Measurements from ENCODE around the gene PTPRE.

Gene PTPRE

DNA sequence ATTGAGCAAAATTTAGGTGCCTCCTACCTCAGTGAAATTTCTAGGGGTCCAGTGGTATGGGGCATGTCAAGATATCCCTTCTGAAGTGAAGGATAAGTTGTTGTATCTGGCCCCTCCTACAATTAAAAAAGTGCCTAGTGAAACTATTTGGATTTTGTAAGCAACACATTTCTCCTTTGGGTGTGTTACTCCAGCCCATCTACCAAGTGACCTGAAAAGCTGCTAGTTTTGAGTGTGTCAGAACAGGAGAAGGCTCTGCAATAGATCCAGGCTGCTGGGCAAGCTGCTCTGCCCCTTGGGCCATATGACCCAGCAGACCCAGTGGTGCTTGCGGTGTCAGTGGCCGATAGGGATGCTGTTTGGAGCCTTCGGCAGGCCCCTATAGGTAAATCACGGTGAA is 46.0 kb downstream of the PTPRE start:
- DNase-seq (ENCODE audit: low spot score), result no peak

DNA sequence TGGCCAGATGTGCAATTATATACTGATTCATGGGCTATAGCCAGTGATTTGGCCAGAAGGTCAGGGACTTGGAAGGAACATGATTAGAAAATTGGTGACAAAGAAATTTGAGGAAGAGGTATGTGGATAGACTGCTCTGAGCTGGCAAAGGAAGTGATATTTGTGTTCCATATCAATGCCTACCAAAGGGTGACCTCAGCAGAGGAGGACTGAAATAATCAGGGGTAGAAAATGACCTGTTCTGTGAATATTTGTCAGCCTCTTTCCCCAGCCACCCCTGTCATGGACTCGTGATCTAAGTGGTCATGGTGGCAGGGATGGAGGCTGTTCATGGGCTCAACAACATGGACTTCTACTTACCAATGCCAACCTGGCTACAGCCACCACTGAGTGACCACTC is 47.0 kb downstream of the PTPRE start:
- no peak for DNase-seq (ENCODE audit: low spot score)

GRCh38 chr10:127959428-127959827 is 52.5 kb downstream of the PTPRE start:
- no peak for DNase-seq (ENCODE audit: low spot score)

GRCh38 chr10:127961071-127961470 is 54.2 kb downstream of the PTPRE start:
- DNase-seq (ENCODE audit: low spot score), result no peak

- no peak for DNase-seq (ENCODE audit: low spot score)
These were observed 55.3 kb downstream of the PTPRE start for GRCh38 chr10:127962205-127962604.

GRCh38 chr10:127963136-127963535 is 56.2 kb downstream of the PTPRE start:
- no peak for DNase-seq (ENCODE audit: low spot score)

GRCh38 chr10:127964621-127965020 is 57.7 kb downstream of the PTPRE start:
- DNase-seq (ENCODE audit: low spot score), result no peak

DNA sequence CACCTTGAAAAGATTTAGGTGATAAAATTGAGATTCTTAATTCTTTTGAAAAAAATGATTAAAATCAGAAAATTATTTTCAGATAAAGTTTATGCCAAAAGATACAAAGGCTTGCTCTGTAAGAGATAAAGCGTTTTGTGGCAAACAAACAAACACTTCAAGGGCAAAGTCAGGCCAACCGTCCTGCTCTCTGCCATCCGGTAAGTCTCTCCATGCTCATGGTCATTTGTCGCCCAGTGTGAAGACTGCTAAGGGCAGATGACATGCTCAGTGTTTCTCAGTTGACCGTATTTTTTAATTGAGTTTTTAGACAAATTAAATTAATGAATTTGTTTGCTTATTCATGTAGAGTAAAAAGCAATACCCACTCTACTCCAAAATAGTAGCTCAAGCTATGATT is 60.0 kb downstream of the PTPRE start:
- DNase-seq (ENCODE audit: low spot score), result no peak

- no peak for DNase-seq (ENCODE audit: low spot score)
These were observed 61.1 kb downstream of the PTPRE start for GRCh38 chr10:127968027-127968441.

- DNase-seq (ENCODE audit: low spot score), result no peak
These were observed 61.8 kb downstream of the PTPRE start for GRCh38 chr10:127968659-127969058.

DNA sequence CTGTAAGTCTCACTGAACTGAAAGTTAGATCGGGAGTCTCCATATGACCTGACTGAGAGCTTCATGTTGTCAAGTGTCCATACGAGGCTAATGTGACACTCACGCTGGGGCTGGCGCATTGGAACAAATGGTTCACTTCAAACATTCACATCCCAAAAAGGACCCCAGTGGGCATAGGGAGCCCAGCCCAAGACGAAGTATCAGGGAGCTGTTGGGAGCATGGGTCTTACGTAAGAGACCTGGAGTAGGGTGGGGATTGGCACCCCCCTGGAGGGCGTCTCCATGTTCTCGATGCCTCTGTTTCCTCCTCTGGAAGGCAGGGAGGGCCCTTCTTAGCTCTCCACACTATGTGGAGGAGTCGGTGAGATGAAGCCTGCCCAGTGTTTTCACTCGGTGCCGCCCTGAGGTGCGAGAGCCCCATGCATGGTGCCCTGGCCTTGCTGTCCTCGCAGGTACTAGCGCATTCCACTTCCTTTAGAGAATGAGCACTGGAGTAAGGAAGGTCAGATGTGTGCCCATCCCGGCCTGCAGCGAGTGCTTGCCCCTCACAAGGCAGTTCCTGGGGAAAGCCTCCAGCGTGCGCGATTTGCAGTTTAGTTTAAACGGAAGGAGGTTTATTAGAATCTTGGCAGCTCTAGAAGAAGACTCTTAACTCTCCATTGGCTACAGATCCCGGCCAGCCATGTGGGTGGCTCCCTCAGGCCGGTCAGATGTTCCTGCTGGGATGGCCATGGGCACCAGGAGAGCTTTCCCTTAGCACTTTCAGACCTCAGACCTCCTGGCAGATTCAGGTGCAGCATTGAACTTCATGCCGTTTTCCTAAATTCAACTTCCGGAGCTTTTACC is 64.4 kb downstream of the PTPRE start:
- no peak for DNase-seq (ENCODE audit: low spot score)

DNA sequence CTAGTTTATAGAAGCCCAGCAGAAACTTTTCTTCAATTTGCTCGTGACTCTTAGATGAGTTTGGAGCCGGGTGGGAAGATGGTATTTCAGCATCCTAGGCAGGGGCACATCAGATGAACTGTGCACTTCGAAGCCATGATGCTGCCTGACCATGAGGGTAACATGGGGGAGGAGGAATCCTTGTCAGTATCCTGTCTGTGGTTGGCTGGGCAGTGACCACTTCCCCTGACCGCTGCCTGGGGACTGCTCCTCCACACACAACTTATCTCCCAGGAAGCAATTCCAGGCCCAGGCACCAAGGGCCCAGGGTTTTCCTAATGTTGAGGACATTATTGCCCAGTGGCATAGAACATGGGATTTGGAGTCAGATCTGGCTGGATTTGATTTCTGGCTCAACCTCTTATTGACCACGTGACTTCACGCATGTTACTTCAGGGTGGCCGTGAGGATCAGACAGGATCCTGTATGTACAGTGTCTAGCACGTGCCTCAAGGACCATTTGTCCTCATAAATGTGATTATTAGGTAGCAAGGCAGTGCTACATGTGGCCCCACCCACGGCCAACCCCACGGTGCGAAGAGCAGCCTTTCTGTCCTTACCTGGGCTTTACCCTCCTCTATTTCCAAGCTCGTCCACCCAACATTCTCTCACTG is 65.2 kb downstream of the PTPRE start:
- no peak for DNase-seq (ENCODE audit: low spot score)

DNA sequence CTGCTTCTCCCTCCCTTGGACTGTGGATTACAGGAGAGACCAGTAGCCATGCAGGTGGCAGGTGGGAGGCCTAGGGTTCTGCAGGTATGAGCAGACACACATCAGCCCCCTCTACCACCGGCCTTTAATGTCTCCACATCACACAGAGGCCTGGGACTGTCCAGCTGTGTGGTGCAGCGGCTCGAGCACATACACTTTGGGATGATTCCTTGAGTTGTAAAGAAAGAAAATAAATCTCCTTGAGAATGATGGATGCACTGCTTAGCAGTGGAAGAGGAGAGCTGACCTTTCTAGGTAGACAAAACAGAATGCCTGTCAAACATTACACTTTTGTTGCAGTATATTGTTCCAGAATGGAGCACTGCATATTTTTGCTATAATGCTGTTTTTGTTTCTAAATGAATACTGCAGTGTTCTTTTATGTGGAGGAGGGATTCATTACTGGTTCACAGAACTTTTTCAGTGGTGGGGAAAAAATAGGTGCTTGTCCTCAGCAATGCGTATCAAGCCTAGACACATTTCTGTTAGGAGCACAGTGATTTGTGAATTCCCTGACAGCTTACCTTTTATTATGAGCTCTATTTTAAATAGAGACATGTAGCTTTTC is 66.0 kb downstream of the PTPRE start:
- no peak for DNase-seq (ENCODE audit: low spot score)

GRCh38 chr10:127973791-127974311 is 66.9 kb downstream of the PTPRE start:
- DNase-seq (ENCODE audit: low spot score), result no peak

GRCh38 chr10:127974911-127975310 is 68.0 kb downstream of the PTPRE start:
- no peak for DNase-seq (ENCODE audit: low spot score)

DNA sequence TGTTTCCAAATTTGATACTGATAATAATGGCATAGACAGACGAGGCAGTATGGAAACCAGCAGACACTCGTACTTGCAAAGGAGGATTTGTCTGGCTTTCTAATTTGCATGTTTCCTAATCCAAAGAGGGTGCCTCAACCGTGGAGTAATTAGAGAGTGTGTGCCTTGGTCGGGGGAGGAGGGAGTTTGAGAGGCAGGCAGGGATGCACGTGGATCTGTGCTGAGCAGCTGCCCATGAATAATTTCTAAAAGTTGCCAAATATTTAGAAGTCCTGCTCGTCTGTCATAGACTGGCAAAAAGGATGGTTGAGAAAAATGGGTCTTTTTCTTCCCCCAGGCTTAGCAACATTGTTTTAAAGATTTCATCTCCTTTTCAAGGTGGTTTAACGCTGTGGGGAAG is 69.4 kb downstream of the PTPRE start:
- DNase-seq (ENCODE audit: low spot score), result no peak

DNA sequence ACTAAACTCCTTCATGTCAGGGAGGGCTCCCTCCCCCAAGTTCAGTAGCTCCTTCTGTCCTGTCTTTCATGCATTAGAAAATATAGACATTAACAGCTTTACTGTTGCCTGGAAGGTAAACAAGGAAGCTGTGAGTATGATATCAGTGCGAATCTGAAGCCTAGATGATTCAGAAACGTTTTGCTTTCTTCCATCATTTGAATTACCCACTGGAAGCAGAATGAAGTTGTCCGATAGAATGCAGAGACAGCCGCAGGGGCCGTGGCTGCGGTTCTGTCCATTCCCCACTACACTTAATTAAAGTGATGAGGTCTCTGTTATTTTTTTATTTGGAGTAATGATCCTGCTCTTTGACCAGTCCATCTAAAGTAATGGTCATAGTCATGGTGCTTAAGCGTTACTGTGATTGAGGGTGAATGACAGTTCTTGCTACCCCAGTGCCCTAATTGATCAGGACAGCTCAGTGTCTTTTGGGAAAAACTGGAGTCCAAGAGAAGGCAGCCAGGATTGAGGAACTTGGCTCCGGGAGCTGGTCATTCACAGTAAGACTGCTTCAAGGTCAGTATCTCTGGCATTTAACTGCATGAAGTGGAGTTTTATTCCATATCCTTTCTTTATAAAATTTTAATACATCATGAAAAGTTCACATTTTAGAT is 69.9 kb downstream of the PTPRE start:
- no peak for DNase-seq (ENCODE audit: low spot score)

GRCh38 chr10:127977357-127978009 is 70.6 kb downstream of the PTPRE start:
- no peak for DNase-seq (ENCODE audit: low spot score)

- DNase-seq (ENCODE audit: low spot score), result no peak
These were observed 71.6 kb downstream of the PTPRE start for GRCh38 chr10:127978481-127978880.

- DNase-seq (ENCODE audit: low spot score), result no peak
These were observed 72.1 kb downstream of the PTPRE start for GRCh38 chr10:127979045-127979444.

GRCh38 chr10:127979566-127979965 is 72.7 kb downstream of the PTPRE start:
- no peak for DNase-seq (ENCODE audit: low spot score)

DNA sequence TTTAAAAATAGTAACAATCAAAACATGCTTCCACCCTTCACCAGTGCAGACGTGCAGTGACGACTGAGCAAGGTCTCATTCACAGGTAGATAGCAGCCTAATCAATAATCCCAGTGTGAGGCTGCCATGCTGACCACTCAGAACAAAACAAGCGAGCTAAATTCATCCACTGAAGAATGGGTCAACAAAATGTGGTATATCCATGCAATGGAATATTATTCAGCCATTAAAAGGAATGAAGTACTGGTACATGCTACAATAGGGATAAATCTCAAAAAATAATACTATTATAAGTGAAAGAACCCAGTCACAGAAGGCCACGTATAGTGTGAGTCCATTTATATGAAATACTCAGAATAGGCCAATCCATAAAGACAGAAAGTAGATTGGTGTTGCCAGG is 74.0 kb downstream of the PTPRE start:
- DNase-seq (ENCODE audit: low spot score), result no peak
